GM12891 (cell line): Measurements from ENCODE around the gene ARTN.

Source experiments
- PAX5 ChIP-seq: IDR thresholded peaks from 2 replicates; pipeline ENCODE4 v1.6.1; 2011; ENCODE audit warnings: low read length, moderate library complexity, mild to moderate bottlenecking; ENCODE audit not compliant: insufficient read depth, severe bottlenecking
- POLR2A ChIP-seq: IDR thresholded peaks from 2 replicates; pipeline ENCODE4 v1.6.1; 2011; ENCODE audit warnings: low read depth, low read length, control low read depth
- POLR2AphosphoS5 ChIP-seq: IDR thresholded peaks from 2 replicates; pipeline ENCODE4 v1.6.1; 2011; ENCODE audit warnings: low read depth, low read length, control low read depth
- POU2F2 ChIP-seq: IDR thresholded peaks from 2 replicates; pipeline ENCODE4 v1.6.1; 2011; ENCODE audit warnings: low read depth, mild to moderate bottlenecking, control low read depth, low read length, moderate library complexity
- SPI1 ChIP-seq: IDR thresholded peaks from 2 replicates; pipeline ENCODE4 v1.6.1; 2011; ENCODE audit warnings: low read depth, low read length, control low read depth
- TAF1 ChIP-seq: IDR thresholded peaks from 2 replicates; pipeline ENCODE4 v1.6.1; 2011; ENCODE audit warnings: low read depth, low read length, control low read depth

DNA sequence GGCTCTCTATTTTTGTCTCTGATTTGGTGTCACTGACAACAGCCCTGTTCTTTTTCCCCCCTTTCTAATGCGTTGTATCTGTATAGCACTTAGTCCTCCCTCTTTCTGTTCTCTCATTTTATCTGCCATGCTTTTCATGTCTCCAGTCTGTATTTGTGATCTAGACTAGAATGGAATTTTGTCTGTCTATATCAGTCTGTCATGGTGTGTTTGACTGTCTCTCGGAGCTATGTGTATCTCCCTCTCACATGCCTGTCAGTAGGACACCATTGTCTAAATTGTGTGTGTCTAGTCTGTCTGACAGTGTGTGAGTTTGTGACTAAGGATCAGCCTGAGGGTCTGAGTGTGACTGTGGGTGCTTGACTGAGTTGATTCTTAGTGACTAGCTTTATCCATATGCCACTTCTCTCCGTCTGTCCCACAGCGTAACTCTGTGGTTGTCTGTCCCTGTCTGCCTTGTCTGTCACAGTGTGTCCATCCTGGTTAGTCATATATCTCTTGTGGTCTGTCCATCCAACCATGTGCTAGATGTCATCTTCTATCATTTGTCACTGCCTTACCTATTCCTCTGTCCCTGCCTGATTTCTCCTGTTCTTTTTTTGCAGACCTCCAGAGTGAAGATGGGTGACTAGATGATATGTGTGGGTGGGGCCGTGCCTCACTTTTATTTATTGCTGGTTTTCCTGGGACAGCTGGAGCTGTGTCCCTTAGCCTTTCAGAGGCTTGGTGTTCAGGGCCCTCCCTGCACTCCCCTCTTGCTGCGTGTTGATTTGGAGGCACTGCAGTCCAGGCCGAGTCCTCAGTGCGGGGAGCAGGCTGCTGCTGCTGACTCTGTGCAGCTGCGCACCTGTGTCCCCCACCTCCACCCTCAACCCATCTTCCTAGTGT is 44.0 kb downstream of the ARTN start:
- TF ChIP-seq POLR2A (no peak), POLR2AphosphoS5 (no peak; the same call in 1 of the 2 replicates), TAF1 (no peak), PAX5 (no peak), POU2F2 (no peak), SPI1 (no peak)
